H1 (cell line): ENCODE results near the gene PLEKHM3. TPM values are rescaled to one million over a fixed set of nuclear protein-coding genes. Genes with fewer than 3 reads are reported as not detected.

ENCODE experiments used
- CTCF ChIA-PET: fragments of 300-600 bp; sonication (Branson Sonifier 250); formaldehyde crosslinking; loops from one replicate; lab custom pipeline; 2021; ENCODE audit not compliant: partially characterized antibody; lab: Charles Lee
- POLR2A ChIA-PET: fragments of 300-600 bp; sonication (Branson Sonifier 250); formaldehyde crosslinking; loops from one replicate; lab custom pipeline; 2021; ENCODE audit warnings: inconsistent platforms; ENCODE audit not compliant: partially characterized antibody; lab: Charles Lee
- DNase-seq, 2 experiments: peaks; one replicate each; pipeline versions ENCODE4 v3.0.0 to v3.0.0-alpha.2; 2010 to 2022; ENCODE audit warnings: low spot score in 2 of 2, low read depth in 1 of 2, mixed read lengths in 1 of 2
- FAIRE-seq: peaks from 2 replicates; lab custom pipeline; 2011; peaks lifted over from hg19 to GRCh38; lab: Jason Lieb, UNC
- H2AFZ ChIP-seq: 2 replicates; pipeline ENCODE4 v1.8.1; 2012; ENCODE audit warnings: low read length, inconsistent platforms
- H2AK5ac ChIP-seq: 2 replicates; pipeline ENCODE4 v1.6.1; 2013; ENCODE audit warnings: low read depth, low read length
- H2BK120ac ChIP-seq: replicated peaks from 2 replicates; pipeline ENCODE3; 2013; ENCODE audit warnings: low read depth, low read length, inconsistent platforms
- H2BK12ac ChIP-seq: 2 replicates; pipeline ENCODE4 v1.6.1; 2013; ENCODE audit warnings: low read depth, low read length
- H2BK15ac ChIP-seq: 2 replicates; pipeline ENCODE4 v1.6.1; 2013; ENCODE audit warnings: low read length
- H2BK20ac ChIP-seq: 2 replicates; pipeline ENCODE4 v1.6.1; 2013; ENCODE audit warnings: low read length
- H2BK5ac ChIP-seq: 2 replicates; pipeline ENCODE4 v1.6.1; 2013; ENCODE audit warnings: low read depth, low read length
- H3K14ac ChIP-seq: 2 replicates; pipeline ENCODE4 v1.6.1; 2013; ENCODE audit warnings: inconsistent platforms; ENCODE audit not compliant: insufficient read length
- H3K18ac ChIP-seq: 2 replicates; pipeline ENCODE4 v1.6.1; 2013; ENCODE audit warnings: low read length; ENCODE audit errors: extremely low read depth
- H3K23ac ChIP-seq: 2 replicates; pipeline ENCODE4 v1.6.1; 2013; ENCODE audit warnings: inconsistent platforms; ENCODE audit not compliant: insufficient read length
- H3K23me2 ChIP-seq: 2 replicates; pipeline ENCODE4 v1.6.1; 2013; ENCODE audit warnings: low read depth, low read length
- H3K27ac ChIP-seq: 2 replicates; pipeline ENCODE4 v1.6.1; 2011; ENCODE audit warnings: low read depth, low read length, inconsistent platforms
- H3K27me3 ChIP-seq, 4 experiments: replicated peaks in 1 of 4; 1 replicate in 1 of 4; 2 replicates in 3 of 4; pipeline versions ENCODE4 v1.6.1 to v1.8.1; 2011 to 2013; ENCODE audit warnings: low read length in 3 of 4, mild to moderate bottlenecking in 3 of 4, inconsistent platforms in 2 of 4, mixed read lengths in 2 of 4, moderate library complexity in 1 of 4; ENCODE audit not compliant: control insufficient read depth in 3 of 4, insufficient read depth in 3 of 4; ENCODE audit errors: extremely low read depth in 1 of 4
- H3K36me3 ChIP-seq, 4 experiments: 2 replicates each; pipeline versions ENCODE4 v1.6.1 to v1.8.1; 2011 to 2013; ENCODE audit warnings: mild to moderate bottlenecking in 4 of 4, low read length in 3 of 4, moderate library complexity in 2 of 4, control low read depth in 1 of 4, inconsistent platforms in 1 of 4; ENCODE audit not compliant: insufficient read depth in 4 of 4, control insufficient read depth in 2 of 4
- H3K4ac ChIP-seq: replicated peaks from 2 replicates; pipeline ENCODE3; 2013; ENCODE audit warnings: low read length, low read depth, mixed read lengths, inconsistent platforms; ENCODE audit not compliant: insufficient read length
- H3K4me1 ChIP-seq, 4 experiments: replicated peaks in 1 of 4; 1 replicate in 1 of 4; 2 replicates in 3 of 4; pipeline versions ENCODE4 v1.6.1 to v1.8.1; 2011 to 2013; ENCODE audit warnings: low read length in 3 of 4, inconsistent platforms in 2 of 4, mixed read lengths in 1 of 4; ENCODE audit not compliant: insufficient read depth in 4 of 4, control insufficient read depth in 3 of 4
- H3K4me2 ChIP-seq, 2 experiments: 2 replicates each; pipeline versions ENCODE4 v1.6.1 to v1.8.1; 2011 to 2013; ENCODE audit warnings: low read depth in 2 of 2, low read length in 2 of 2, control low read depth in 1 of 2, inconsistent platforms in 1 of 2, mild to moderate bottlenecking in 1 of 2; ENCODE audit not compliant: insufficient read depth in 1 of 2
- H3K4me3 ChIP-seq, 4 experiments: fragments of 200-600, 300-600 bp in 1 of 4; sonication (generic), shearing (Covaris generic), sonication (Bioruptor Twin) in 1 of 4; 2 replicates each; pipeline versions ENCODE4 v1.5.1 to v1.8.1; 2011 to 2016; ENCODE audit warnings: low read length in 4 of 4, low read depth in 3 of 4, control low read depth in 2 of 4, inconsistent platforms in 2 of 4, mild to moderate bottlenecking in 2 of 4, mixed read lengths in 1 of 4, moderate library complexity in 1 of 4; ENCODE audit not compliant: insufficient read depth in 2 of 4; ENCODE audit errors: extremely low read depth in 1 of 4
- H3K56ac ChIP-seq: replicated peaks from 2 replicates; pipeline ENCODE3; 2013; ENCODE audit warnings: low read depth, mild to moderate bottlenecking, mixed read lengths, low read length, inconsistent platforms; ENCODE audit not compliant: insufficient read length
- H3K79me1 ChIP-seq: 2 replicates; pipeline ENCODE4 v1.6.1; 2013; ENCODE audit warnings: low read depth, low read length, control low read depth
- H3K79me2 ChIP-seq, 2 experiments: 2 replicates each; pipeline versions ENCODE4 v1.6.1 to v1.8.1; 2012 to 2013; ENCODE audit warnings: low read length in 2 of 2, mild to moderate bottlenecking in 2 of 2, inconsistent platforms in 1 of 2; ENCODE audit not compliant: insufficient read depth in 2 of 2, control insufficient read depth in 1 of 2
- H3K9ac ChIP-seq, 4 experiments: replicated peaks in 1 of 4; 1 replicate in 1 of 4; 2 replicates in 3 of 4; pipeline versions ENCODE4 v1.6.1 to v1.8.1; 2011 to 2013; ENCODE audit warnings: low read depth in 3 of 4, low read length in 3 of 4, control low read depth in 2 of 4, mild to moderate bottlenecking in 2 of 4, moderate library complexity in 2 of 4, inconsistent platforms in 1 of 4; ENCODE audit errors: extremely low read depth in 1 of 4
- H3K9me3 ChIP-seq, 2 experiments: 2 replicates each; pipeline versions ENCODE4 v1.6.1 to v1.8.1; 2012 to 2013; ENCODE audit warnings: mild to moderate bottlenecking in 2 of 2, moderate library complexity in 2 of 2, control low read depth in 1 of 2, inconsistent platforms in 1 of 2, low read depth in 1 of 2, low read length in 1 of 2, mixed read lengths in 1 of 2; ENCODE audit not compliant: insufficient read depth in 2 of 2
- H4K20me1 ChIP-seq, 2 experiments: replicated peaks in 1 of 2; 2 replicates each; pipeline versions ENCODE3 to v1.8.1; 2011 to 2013; ENCODE audit warnings: inconsistent platforms in 2 of 2, low read length in 2 of 2, mild to moderate bottlenecking in 1 of 2; ENCODE audit not compliant: insufficient read depth in 2 of 2, control insufficient read depth in 1 of 2
- H4K5ac ChIP-seq: 2 replicates; pipeline ENCODE4 v1.6.1; 2013; ENCODE audit warnings: low read length, low read depth, mixed read lengths, inconsistent platforms; ENCODE audit not compliant: insufficient read length
- H4K8ac ChIP-seq: 2 replicates; pipeline ENCODE4 v1.8.0; 2013; ENCODE audit warnings: mild to moderate bottlenecking, moderate library complexity, low read length, inconsistent platforms; ENCODE audit not compliant: insufficient read depth; ENCODE audit errors: extremely low read depth
- H4K91ac ChIP-seq: replicated peaks from 2 replicates; pipeline ENCODE3; 2013; ENCODE audit warnings: low read length, mixed read lengths, inconsistent platforms; ENCODE audit not compliant: insufficient read length
- ATF2 ChIP-seq: IDR thresholded peaks from 2 replicates; pipeline ENCODE4 v1.6.1; 2012; ENCODE audit warnings: low read length, inconsistent platforms
- BACH1 ChIP-seq: IDR thresholded peaks from 2 replicates; pipeline ENCODE4 v1.6.1; 2012; ENCODE audit warnings: low read length, improper control_type of control experiment
- BRCA1 ChIP-seq: IDR thresholded peaks from 2 replicates; pipeline ENCODE4 v1.6.1; 2012; ENCODE audit warnings: low read depth, low read length, improper control_type of control experiment
- CTBP2 ChIP-seq: IDR thresholded peaks from 2 replicates; pipeline ENCODE4 v1.7.0; 2011; ENCODE audit warnings: borderline replicate concordance, mild to moderate bottlenecking, moderate library complexity, mixed read lengths, low read length; ENCODE audit not compliant: insufficient read depth, insufficient read length
- CTCF ChIP-seq, 3 experiments: IDR thresholded peaks; 1 replicate in 2 of 3; 2 replicates in 1 of 3; pipeline versions ENCODE4 v1.5.1 to v1.6.1; 2011; ENCODE audit warnings: low read length in 3 of 3, mild to moderate bottlenecking in 3 of 3, inconsistent platforms in 2 of 3, low read depth in 1 of 3, moderate library complexity in 1 of 3; ENCODE audit not compliant: insufficient read depth in 1 of 3; ENCODE audit errors: control extremely low read depth in 1 of 3
- JUN ChIP-seq: IDR thresholded peaks from 2 replicates; pipeline ENCODE4 v1.6.1; 2011; ENCODE audit warnings: low read depth, mild to moderate bottlenecking, improper control_type of control experiment, low read length
- KDM1A ChIP-seq: fragments of 200-600, 300-600 bp; sonication (generic); IDR thresholded peaks from 2 replicates; pipeline ENCODE4 v1.7.1; 2016; ENCODE audit warnings: mild to moderate bottlenecking, low read length, borderline replicate concordance
- RBBP5 ChIP-seq: IDR thresholded peaks from 2 replicates; pipeline ENCODE4 v1.7.1; 2012; ENCODE audit warnings: low read depth, mild to moderate bottlenecking, inconsistent platforms, low read length, moderate library complexity, borderline replicate concordance
- SIX5 ChIP-seq: IDR thresholded peaks from 2 replicates; pipeline ENCODE4 v1.6.1; 2011; ENCODE audit warnings: mild to moderate bottlenecking, low read depth, low read length
- YY1 ChIP-seq: IDR thresholded peaks from 2 replicates; pipeline ENCODE4 v1.6.1; 2011; ENCODE audit warnings: low read depth, mild to moderate bottlenecking, low read length
- WGBS, 2 experiments: shearing (Covaris generic) in 1 of 2; methylation state at CpG; one replicate each; pipeline versions ENCODE4 v1.1.6 to v1.1.7; 2013 to 2015; ENCODE audit warnings: low lambda C conversion rate in 2 of 2, mixed read lengths in 2 of 2, inconsistent platforms in 1 of 2, low coverage in 1 of 2, missing lambda C conversion rate in 1 of 2; ENCODE audit not compliant: insufficient replicate concordance in 2 of 2, insufficient coverage in 1 of 2, insufficient read length in 1 of 2; ENCODE audit errors: extremely low coverage in 1 of 2, missing lambda C conversion rate in 1 of 2; 5-methylcytosine and 5-hydroxymethylcytosine counted together
- polyA plus RNA-seq, 7 experiments: library from polyadenylated mRNA; depleted of rRNA in 3 of 7; stranded (reverse) in 5 of 7; unstranded in 2 of 7; fragments of >200 nt in 5 of 7; fragments of 200-250 nt in 2 of 7; gene quantifications; 1 replicate in 5 of 7; 2 replicates in 1 of 7; 4 replicates in 1 of 7; pipeline versions ENCODE4 v1.2.1 to v1.2.3, GENCODE V29; 2011 to 2013; ENCODE audit warnings: missing spikeins in 2 of 7, mixed read lengths in 2 of 7
- total RNA-seq: library from RNA; stranded (reverse); fragmentation: NEBNext Ultra II Directional; extraction: Animal tissue kit (Norgen Biotek cat#: 25700); gene quantifications from 2 replicates; pipeline ENCODE4 v1.2.1, GENCODE V29; 2021

The PLEKHM3 gene
- total and polyA plus RNA-seq, 2 of the 8 experiments (the other 6 are each of a cell fraction or from before 2014, with no cell fraction given) = 2.3 to 5.8 TPM

DNA sequence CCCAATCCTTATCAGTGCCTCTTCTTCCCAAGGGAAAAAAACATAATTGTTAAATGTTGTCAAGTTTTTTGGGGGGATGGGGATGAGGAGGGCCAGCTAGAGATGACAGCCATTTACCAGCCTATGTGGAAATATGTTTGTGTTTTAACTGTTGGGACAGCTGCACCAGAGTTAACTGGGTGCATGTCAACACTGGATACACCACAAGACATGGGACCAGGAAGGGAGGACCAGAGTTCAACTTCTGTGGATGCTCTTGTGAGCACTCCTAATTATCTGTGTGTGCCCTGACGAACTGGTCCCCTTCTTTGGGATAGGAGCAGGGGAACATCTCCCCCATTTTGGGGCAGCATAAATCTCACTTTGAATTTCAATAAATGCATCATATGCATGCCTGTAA, 189.5 kb downstream of the PLEKHM3 start:
- ChIA-PET POLR2A (interaction anchor here (1.0 kb wide), 1 partner anchor 25 kb away, joined by 3 read pairs; no protein-coding TSS in a partner anchor), CTCF (interaction anchor here (0.8 to 2.4 kb wide), 9 partner anchors 10 to 204 kb away, joined by 3 to 11 read pairs (median 4); partner anchors contain the start of gene FZD5)
- H4K20me1 ChIP-seq = no peaks in the 10 kb centered on the region
- H2BK15ac ChIP-seq = no peak overlapping the region
- H3K79me1 ChIP-seq = no peaks in the 10 kb centered on the region
- H3K4me3 ChIP-seq = no peak overlapping the region
- H3K9ac ChIP-seq = no peak overlapping the region
- H3K79me2 ChIP-seq = no peaks in the 10 kb centered on the region
- H2AK5ac ChIP-seq = no peak overlapping the region
- no peak overlapping the region for H3K27ac ChIP-seq
- H3K4me2 ChIP-seq = no peak overlapping the region
- DNase-seq = peak in 1 of 2 experiments; percentile 24
- no peak overlapping the region for H3K4ac ChIP-seq
- no peak overlapping the region for H4K8ac ChIP-seq
- no peaks in the 10 kb centered on the region for H3K36me3 ChIP-seq
- no peak overlapping the region for H3K23ac ChIP-seq
- 87% methylated on average over 1 of the region's 1 CpG; no CpG with 5 or more reads in 1 of the 2 experiments for WGBS, 2 experiments
- H2BK5ac ChIP-seq = no peak overlapping the region
- FAIRE-seq = no peak
- H2BK120ac ChIP-seq = no peak overlapping the region
- no peak overlapping the region for H4K5ac ChIP-seq
- H3K4me1 ChIP-seq = peaks cover 0 to 5% (median 3%) of the 10 kb centered on the region in 4 experiments; a peak in 5 of 7 replicates
- no peaks in the 10 kb centered on the region for H3K27me3 ChIP-seq
- H3K14ac ChIP-seq = no peak overlapping the region
- H3K18ac ChIP-seq = no peak overlapping the region
- peak overlapping the region; percentile 27; the same call in 1 of the 2 replicates for H2BK12ac ChIP-seq
- no peak overlapping the region for H2BK20ac ChIP-seq
- H3K9me3 ChIP-seq = no peaks in the 10 kb centered on the region
- H3K56ac ChIP-seq = no peak overlapping the region
- no peaks in the 10 kb centered on the region for H3K23me2 ChIP-seq
- H2AFZ ChIP-seq = no peak overlapping the region
- no peak overlapping the region for H4K91ac ChIP-seq
- TF ChIP-seq YY1 (no peak), BRCA1 (no peak), KDM1A (no peak), SIX5 (no peak), RBBP5 (no peak), CTCF (IDR thresholded peaks at IDR 0.05; ENCODE audit: control extremely low read depth in 1 of 3, insufficient read depth in 1 of 3, low read depth in 1 of 3, low read length in 3 of 3) (no peak), ATF2 (no peak), CTBP2 (no peak), JUN (no peak), BACH1 (no peak)
